IMR-90 (cell line): Measurements from ENCODE around the gene HCN2. TPM values are rescaled to one million over a fixed set of nuclear protein-coding genes. Genes with fewer than 3 reads are reported as not detected.

Source experiments
- ATAC-seq: fragments of 200-7000 bp; cut with Tn5 transposase; 2 replicates; pipeline ENCODE4 v1.9.1; 2020; ENCODE audit warnings: low read depth, mild to moderate bottlenecking, moderate library complexity
- BruUV-seq: library from RNA; stranded (reverse); fragments of 400-500 nt; replicated peaks from 2 replicates; lab custom pipeline; 2021; lab: Mats Ljungman, UMichigan
- CTCF ChIA-PET: fragments of 300-600 bp; formaldehyde crosslinking; extraction: SDS; loops from one replicate; lab custom pipeline; 2021; ENCODE audit warnings: antibody characterized with exemption; lab: Yijun Ruan, JAX
- POLR2A ChIA-PET: fragments of 300-600 bp; sonication (Branson Sonifier 250); formaldehyde crosslinking; loops from one replicate; lab custom pipeline; 2022; ENCODE audit warnings: antibody characterized with exemption; ENCODE audit not compliant: unreplicated experiment; lab: Charles Lee
- DNase-seq: peaks from one replicate; pipeline ENCODE4 v3.0.0; 2013
- H2AFZ ChIP-seq: replicated peaks from 2 replicates; pipeline ENCODE3; 2013; ENCODE audit warnings: low read length, mild to moderate bottlenecking; ENCODE audit not compliant: poor library complexity
- H2AK5ac ChIP-seq: 2 replicates; pipeline ENCODE4 v1.6.1; 2013; ENCODE audit warnings: low read depth, low read length, inconsistent platforms
- H2AK9ac ChIP-seq: replicated peaks from 2 replicates; pipeline ENCODE3; 2013; ENCODE audit warnings: mild to moderate bottlenecking, low read depth, low read length, moderate library complexity; ENCODE audit not compliant: poor library complexity
- H2BK120ac ChIP-seq: 2 replicates; pipeline ENCODE4 v1.6.1; 2013; ENCODE audit warnings: low read depth, low read length, inconsistent platforms
- H2BK15ac ChIP-seq: 3 replicates; pipeline ENCODE4 v1.6.1; 2013; ENCODE audit warnings: low read depth, low read length, inconsistent platforms
- H2BK20ac ChIP-seq: 2 replicates; pipeline ENCODE4 v1.6.1; 2013; ENCODE audit warnings: low read depth, mild to moderate bottlenecking, inconsistent platforms, low read length, moderate library complexity
- H2BK5ac ChIP-seq: 2 replicates; pipeline ENCODE4 v1.6.1; 2013; ENCODE audit warnings: mild to moderate bottlenecking, low read depth, low read length, inconsistent platforms; ENCODE audit not compliant: poor library complexity, severe bottlenecking
- H3K14ac ChIP-seq: replicated peaks from 2 replicates; pipeline ENCODE4 v1.6.1; 2013; ENCODE audit warnings: low read depth, low read length, inconsistent platforms
- H3K18ac ChIP-seq: 2 replicates; pipeline ENCODE4 v1.6.1; 2013; ENCODE audit warnings: low read depth, low read length, control low read depth
- H3K23ac ChIP-seq: 2 replicates; pipeline ENCODE4 v1.6.1; 2013; ENCODE audit warnings: low read depth, low read length, inconsistent platforms
- H3K27ac ChIP-seq: 2 replicates; pipeline ENCODE4 v1.5.1; 2013; ENCODE audit warnings: mild to moderate bottlenecking, control low read depth, low read length; ENCODE audit not compliant: insufficient read depth
- H3K27me3 ChIP-seq: 2 replicates; pipeline ENCODE4 v1.6.1; 2013; ENCODE audit warnings: low read length; ENCODE audit not compliant: control insufficient read depth, insufficient read depth
- H3K36me3 ChIP-seq: 2 replicates; pipeline ENCODE4 v1.6.1; 2013; ENCODE audit warnings: low read length, mixed read lengths; ENCODE audit not compliant: control insufficient read depth, insufficient read depth
- H3K4ac ChIP-seq: 2 replicates; pipeline ENCODE4 v1.6.1; 2013; ENCODE audit warnings: low read depth, low read length, inconsistent platforms
- H3K4me1 ChIP-seq: 2 replicates; pipeline ENCODE4 v1.6.1; 2013; ENCODE audit warnings: low read length, mixed read lengths; ENCODE audit not compliant: control insufficient read depth, insufficient read depth
- H3K4me2 ChIP-seq: 2 replicates; pipeline ENCODE4 v1.6.1; 2013; ENCODE audit warnings: low read depth, mild to moderate bottlenecking, control low read depth, low read length, moderate library complexity
- H3K4me3 ChIP-seq: 2 replicates; pipeline ENCODE4 v1.5.1; 2013; ENCODE audit warnings: low read depth, mild to moderate bottlenecking, control low read depth, low read length, moderate library complexity; ENCODE audit not compliant: insufficient read depth
- H3K56ac ChIP-seq: 2 replicates; pipeline ENCODE4 v1.6.1; 2013; ENCODE audit warnings: low read length, inconsistent platforms; ENCODE audit not compliant: insufficient read depth; ENCODE audit errors: extremely low read depth
- H3K79me1 ChIP-seq, 2 experiments: 2 replicates each; pipeline ENCODE4 v1.6.1; 2013; ENCODE audit warnings: low read length in 2 of 2, inconsistent platforms in 1 of 2, low read depth in 1 of 2
- H3K9ac ChIP-seq: 2 replicates; pipeline ENCODE4 v1.6.1; 2013; ENCODE audit warnings: low read depth, low read length, control low read depth
- H3K9me1 ChIP-seq: 2 replicates; pipeline ENCODE4 v1.6.1; 2013; ENCODE audit warnings: low read length, inconsistent platforms; ENCODE audit not compliant: insufficient read depth
- H3K9me3 ChIP-seq: 2 replicates; pipeline ENCODE4 v1.6.1; 2013; ENCODE audit warnings: low read length; ENCODE audit not compliant: control insufficient read depth, insufficient read depth
- H4K20me1 ChIP-seq: 2 replicates; pipeline ENCODE4 v1.6.1; 2013; ENCODE audit warnings: low read length, inconsistent platforms; ENCODE audit not compliant: insufficient read depth
- H4K5ac ChIP-seq: 2 replicates; pipeline ENCODE4 v1.6.1; 2013; ENCODE audit warnings: mild to moderate bottlenecking, low read depth, low read length, control low read depth
- H4K8ac ChIP-seq, 2 experiments: 2 replicates each; pipeline ENCODE4 v1.6.1; 2013; ENCODE audit warnings: low read depth in 2 of 2, low read length in 2 of 2, control low read depth in 1 of 2, inconsistent platforms in 1 of 2
- H4K91ac ChIP-seq: 2 replicates; pipeline ENCODE4 v1.6.1; 2013; ENCODE audit warnings: low read depth, low read length, inconsistent platforms; ENCODE audit not compliant: insufficient read depth
- BHLHE40 ChIP-seq: fragments of 150-350 bp; IDR thresholded peaks from 2 replicates; pipeline ENCODE4 v1.6.1; 2016; ENCODE audit warnings: mild to moderate bottlenecking, low read depth, low read length
- CHD1 ChIP-seq: IDR thresholded peaks from 2 replicates; pipeline ENCODE4 v1.6.1; 2012; ENCODE audit warnings: low read depth, low read length, improper control_type of control experiment
- WGBS, 2 experiments: methylation state at CpG; one replicate each; pipeline versions ENCODE4 v1.1.5 to v1.1.7; 2013; ENCODE audit warnings: missing lambda C conversion rate in 2 of 2; ENCODE audit not compliant: insufficient read length in 1 of 2; ENCODE audit errors: extremely low coverage in 2 of 2; 5-methylcytosine and 5-hydroxymethylcytosine counted together
- dilution Hi-C: fragments of 300-500 bp; cut with HindIII; formaldehyde crosslinking; loops from one replicate; pipeline ENCODE4 v1.14.3; 2018; ENCODE audit warnings: low sequenced_read_pairs; ENCODE audit not compliant: unreplicated experiment
- in situ Hi-C: fragments of 300-500 bp; cut with MboI; formaldehyde crosslinking; loops from 3 replicates; pipeline ENCODE4 v1.14.3; 2019; ENCODE audit warnings: low sequenced_read_pairs, inconsistent platforms, mixed read lengths
- intact Hi-C: fragments of 100-400 bp; cut with micrococcal nuclease; formaldehyde crosslinking; loops from 2 replicates; pipeline ENCODE4 v1.10.0; 2022
- polyA plus RNA-seq, 3 experiments: library from polyadenylated mRNA; depleted of rRNA; stranded (reverse); fragments of >200 nt; gene quantifications; 2 replicates each; pipeline ENCODE4 v1.2.3, GENCODE V29; 2012; ENCODE audit warnings: low replicate concordance in 1 of 3
- total RNA-seq: library from RNA; depleted of rRNA; stranded (reverse); fragments of >200 nt; gene quantifications from 2 replicates; pipeline ENCODE4 v1.2.3, GENCODE V29; 2012
- TF ChIP-seq, protein P1 (sequence below): conservative IDR thresholded peaks from 2 replicates; pipeline ENCODE4 v1.5.1; 2012; ENCODE audit warnings: mild to moderate bottlenecking, low read depth, low read length, improper control_type of control experiment
- TF ChIP-seq, protein P2 (sequence below): fragments of 150-350 bp; IDR thresholded peaks from 2 replicates; pipeline ENCODE4 v1.6.1; 2017; ENCODE audit warnings: mild to moderate bottlenecking, antibody characterized with exemption, low read length, low read depth

The HCN2 gene
- total and polyA plus RNA-seq, 2 of the 4 experiments (the other 2 are of a cell fraction): 0.72 to 2.6 TPM

DNA sequence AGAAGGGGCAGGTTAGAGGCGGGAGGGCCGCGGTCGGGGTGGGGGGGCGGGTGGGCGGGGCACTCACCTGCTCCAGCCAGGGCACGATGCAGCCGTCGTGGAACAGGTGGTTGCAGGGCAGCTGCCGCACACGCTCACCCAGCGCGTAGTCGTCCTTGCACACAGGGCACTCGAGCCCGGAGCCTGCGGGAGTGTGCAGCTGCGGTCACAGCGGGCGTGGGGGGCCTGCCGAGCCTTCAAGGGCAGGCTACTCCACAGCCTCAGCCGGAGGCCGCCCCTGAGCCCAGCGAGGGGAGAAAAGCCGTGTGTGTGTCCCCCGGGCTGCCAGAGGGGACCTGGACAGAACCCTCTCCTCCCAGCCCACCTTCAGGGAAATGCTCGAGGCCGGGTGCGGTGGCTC is 58.6 kb downstream of the HCN2 start:
- H3K79me1 ChIP-seq: peaks cover 0 to 11% of the 10 kb centered on the region in 2 experiments; a peak in 3 of 4 replicates
- no peak overlapping the region for H3K4me2 ChIP-seq
- intact Hi-C loops (no loop called here), dilution Hi-C loops (no loop called here), in situ Hi-C loops (no loop called here)
- CTCF ChIA-PET: no interaction called here
- no peak overlapping the region for H2BK20ac ChIP-seq
- no peak for ATAC-seq
- H3K14ac ChIP-seq: no peak overlapping the region
- no peak overlapping the region for H3K4ac ChIP-seq
- H3K56ac ChIP-seq: no peak overlapping the region
- TF ChIP-seq BHLHE40 (no peak), CHD1 (no peak)
- TF ChIP-seq, protein P1, sequence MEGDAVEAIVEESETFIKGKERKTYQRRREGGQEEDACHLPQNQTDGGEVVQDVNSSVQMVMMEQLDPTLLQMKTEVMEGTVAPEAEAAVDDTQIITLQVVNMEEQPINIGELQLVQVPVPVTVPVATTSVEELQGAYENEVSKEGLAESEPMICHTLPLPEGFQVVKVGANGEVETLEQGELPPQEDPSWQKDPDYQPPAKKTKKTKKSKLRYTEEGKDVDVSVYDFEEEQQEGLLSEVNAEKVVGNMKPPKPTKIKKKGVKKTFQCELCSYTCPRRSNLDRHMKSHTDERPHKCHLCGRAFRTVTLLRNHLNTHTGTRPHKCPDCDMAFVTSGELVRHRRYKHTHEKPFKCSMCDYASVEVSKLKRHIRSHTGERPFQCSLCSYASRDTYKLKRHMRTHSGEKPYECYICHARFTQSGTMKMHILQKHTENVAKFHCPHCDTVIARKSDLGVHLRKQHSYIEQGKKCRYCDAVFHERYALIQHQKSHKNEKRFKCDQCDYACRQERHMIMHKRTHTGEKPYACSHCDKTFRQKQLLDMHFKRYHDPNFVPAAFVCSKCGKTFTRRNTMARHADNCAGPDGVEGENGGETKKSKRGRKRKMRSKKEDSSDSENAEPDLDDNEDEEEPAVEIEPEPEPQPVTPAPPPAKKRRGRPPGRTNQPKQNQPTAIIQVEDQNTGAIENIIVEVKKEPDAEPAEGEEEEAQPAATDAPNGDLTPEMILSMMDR: no peak
- TF ChIP-seq, protein P2, sequence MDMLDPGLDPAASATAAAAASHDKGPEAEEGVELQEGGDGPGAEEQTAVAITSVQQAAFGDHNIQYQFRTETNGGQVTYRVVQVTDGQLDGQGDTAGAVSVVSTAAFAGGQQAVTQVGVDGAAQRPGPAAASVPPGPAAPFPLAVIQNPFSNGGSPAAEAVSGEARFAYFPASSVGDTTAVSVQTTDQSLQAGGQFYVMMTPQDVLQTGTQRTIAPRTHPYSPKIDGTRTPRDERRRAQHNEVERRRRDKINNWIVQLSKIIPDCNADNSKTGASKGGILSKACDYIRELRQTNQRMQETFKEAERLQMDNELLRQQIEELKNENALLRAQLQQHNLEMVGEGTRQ: no peak
- H4K8ac ChIP-seq: no peak overlapping the region
- H2AFZ ChIP-seq: no peak overlapping the region
- no peaks in the 10 kb centered on the region for H3K9me3 ChIP-seq
- H2AK9ac ChIP-seq: no peak overlapping the region
- DNase-seq: no peak
- no TSS peak for BruUV-seq
- no peak overlapping the region for H3K4me3 ChIP-seq
- no peak overlapping the region for H3K18ac ChIP-seq
- H3K27me3 ChIP-seq: no peaks in the 10 kb centered on the region
- H2AK5ac ChIP-seq: no peak overlapping the region
- H3K9ac ChIP-seq: no peak overlapping the region
- H4K91ac ChIP-seq: no peak overlapping the region
- 92% methylated on average over 17 of the region's 29 CpGs; no CpG with 5 or more reads in 1 of the 2 experiments for whole genome bisulfite sequencing, 2 experiments
- H3K4me1 ChIP-seq: no peaks in the 10 kb centered on the region
- no peaks in the 10 kb centered on the region for H3K9me1 ChIP-seq
- H4K20me1 ChIP-seq: peaks cover 18% of the 10 kb centered on the region
- H3K23ac ChIP-seq: no peak overlapping the region
- POLR2A ChIA-PET: no interaction called here
- no peak overlapping the region for H2BK5ac ChIP-seq
- peaks cover 55% of the 10 kb centered on the region for H3K36me3 ChIP-seq
- no peak overlapping the region for H2BK15ac ChIP-seq
- no peak overlapping the region for H3K27ac ChIP-seq
- no peak overlapping the region for H4K5ac ChIP-seq
- H2BK120ac ChIP-seq: no peak overlapping the region
